Peyer's patch (tissue), 4 donors: ENCODE results near the gene MORC4.

ENCODE experiments used
- POLR2A ChIP-seq, 2 donors: fragments of 450-650 bp; IDR thresholded peaks; one replicate each; pipeline ENCODE4 v1.5.1; 2017; ENCODE audit warnings: antibody characterized with exemption in 2 of 2, mild to moderate bottlenecking in 2 of 2, moderate library complexity in 2 of 2
- TF ChIP-seq, protein P1 (sequence below), 6 experiments: fragments of 450-650 bp in 4 of 6; fragments of 200-600 bp in 2 of 6; sonication (generic) in 1 of 6; IDR thresholded peaks; one replicate each; pipeline ENCODE4 v1.5.1; 2017 to 2019; ENCODE audit warnings: antibody characterized with exemption in 6 of 6, mild to moderate bottlenecking in 3 of 6, moderate library complexity in 1 of 6

DNA sequence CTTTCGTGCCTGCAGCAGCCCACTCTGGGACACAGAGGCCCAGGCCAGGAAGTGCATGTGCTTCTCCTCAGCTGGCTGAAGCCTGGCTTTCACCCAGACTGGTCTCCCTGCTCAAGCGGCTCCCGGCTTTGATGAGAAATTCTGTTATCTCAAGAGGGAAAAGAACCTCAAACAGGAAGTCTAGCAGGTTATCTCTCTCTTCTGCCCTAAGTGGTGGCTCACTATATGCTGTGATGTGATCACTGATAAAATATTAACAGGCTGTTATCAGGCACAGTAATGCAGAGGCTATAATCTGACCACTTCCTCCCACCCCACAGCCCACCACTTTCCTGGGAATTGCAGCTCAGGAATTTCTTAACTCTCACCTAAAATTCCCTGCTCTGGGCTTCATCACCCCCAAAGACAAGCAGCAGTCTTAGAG is 66.5 kb downstream of the MORC4 start:
- TF ChIP-seq POLR2A (IDR thresholded peaks at IDR 0.05) = no peak
- TF ChIP-seq, protein P1, sequence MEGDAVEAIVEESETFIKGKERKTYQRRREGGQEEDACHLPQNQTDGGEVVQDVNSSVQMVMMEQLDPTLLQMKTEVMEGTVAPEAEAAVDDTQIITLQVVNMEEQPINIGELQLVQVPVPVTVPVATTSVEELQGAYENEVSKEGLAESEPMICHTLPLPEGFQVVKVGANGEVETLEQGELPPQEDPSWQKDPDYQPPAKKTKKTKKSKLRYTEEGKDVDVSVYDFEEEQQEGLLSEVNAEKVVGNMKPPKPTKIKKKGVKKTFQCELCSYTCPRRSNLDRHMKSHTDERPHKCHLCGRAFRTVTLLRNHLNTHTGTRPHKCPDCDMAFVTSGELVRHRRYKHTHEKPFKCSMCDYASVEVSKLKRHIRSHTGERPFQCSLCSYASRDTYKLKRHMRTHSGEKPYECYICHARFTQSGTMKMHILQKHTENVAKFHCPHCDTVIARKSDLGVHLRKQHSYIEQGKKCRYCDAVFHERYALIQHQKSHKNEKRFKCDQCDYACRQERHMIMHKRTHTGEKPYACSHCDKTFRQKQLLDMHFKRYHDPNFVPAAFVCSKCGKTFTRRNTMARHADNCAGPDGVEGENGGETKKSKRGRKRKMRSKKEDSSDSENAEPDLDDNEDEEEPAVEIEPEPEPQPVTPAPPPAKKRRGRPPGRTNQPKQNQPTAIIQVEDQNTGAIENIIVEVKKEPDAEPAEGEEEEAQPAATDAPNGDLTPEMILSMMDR (IDR thresholded peaks at IDR 0.05) = no peak
